HG02759 (cell line): Measurements from ENCODE around the gene FRMD4B.
"Not testable (repeated sequence)": the region's sequence is repeated elsewhere in the genome, so short reads cannot be mapped to it uniquely, and the experiment has no call there.

Experiments
- ATAC-seq: cut with Tn5 transposase; IDR thresholded peaks from one replicate; pipeline ENCODE4 v1.9.1; 2021; ENCODE audit warnings: mild to moderate bottlenecking, moderate library complexity; ENCODE audit not compliant: unreplicated experiment

FRMD4B gene

GRCh38 chr3:69251078-69251805 lies 134.6 kb downstream of the FRMD4B start:
- ATAC-seq = no peak

- no peak for ATAC-seq
These were observed 135.9 kb downstream of the FRMD4B start for GRCh38 chr3:69250014-69250413.

GRCh38 chr3:69249001-69249400 lies 136.9 kb downstream of the FRMD4B start:
- no peak for ATAC-seq

GRCh38 chr3:69248436-69248835 lies 137.5 kb downstream of the FRMD4B start:
- ATAC-seq = no peak

GRCh38 chr3:69246612-69247011 lies 139.3 kb downstream of the FRMD4B start:
- no peak for ATAC-seq

GRCh38 chr3:69244039-69244438 lies 141.8 kb downstream of the FRMD4B start:
- ATAC-seq = no peak

- no peak for ATAC-seq
These were observed 144.1 kb downstream of the FRMD4B start for GRCh38 chr3:69241769-69242168.

- peak; percentile 52 for ATAC-seq
These were observed 145.0 kb downstream of the FRMD4B start for GRCh38 chr3:69240651-69241568.

GRCh38 chr3:69239063-69239462 lies 146.8 kb downstream of the FRMD4B start:
- ATAC-seq = no peak

- ATAC-seq = no peak
These were observed 148.8 kb downstream of the FRMD4B start for GRCh38 chr3:69236812-69237707.

- no peak for ATAC-seq
These were observed 150.0 kb downstream of the FRMD4B start for GRCh38 chr3:69235882-69236281.

GRCh38 chr3:69235227-69235626 lies 150.7 kb downstream of the FRMD4B start:
- not testable (repeated sequence) for ATAC-seq

GRCh38 chr3:69232482-69232881 lies 153.4 kb downstream of the FRMD4B start:
- ATAC-seq = no peak

- no peak for ATAC-seq
These were observed 153.9 kb downstream of the FRMD4B start for GRCh38 chr3:69231929-69232440.

- ATAC-seq = no peak
These were observed 159.8 kb downstream of the FRMD4B start for GRCh38 chr3:69226071-69226470.

- no peak for ATAC-seq
These were observed 166.7 kb downstream of the FRMD4B start for GRCh38 chr3:69219101-69219708.

- no peak for ATAC-seq
These were observed 167.8 kb downstream of the FRMD4B start for GRCh38 chr3:69218079-69218478.

- no peak for ATAC-seq
These were observed 168.9 kb downstream of the FRMD4B start for GRCh38 chr3:69216981-69217380.

- no peak for ATAC-seq
These were observed 171.6 kb downstream of the FRMD4B start for GRCh38 chr3:69214241-69214640.

- ATAC-seq = no peak
These were observed 173.3 kb downstream of the FRMD4B start for GRCh38 chr3:69212411-69213160.
